Gastroesophageal sphincter (tissue), 3 donors: Measurements from ENCODE around the gene LRRC58.

Source experiments
- EP300 ChIP-seq: sonication (generic); formaldehyde crosslinking; IDR thresholded peaks from one replicate; pipeline ENCODE4 v1.6.1; 2017; ENCODE audit warnings: antibody characterized with exemption, mild to moderate bottlenecking
- POLR2A ChIP-seq, 2 donors: fragments of 450-650 bp; IDR thresholded peaks; one replicate each; pipeline ENCODE4 v1.6.1; 2017; ENCODE audit warnings: antibody characterized with exemption in 2 of 2, mild to moderate bottlenecking in 2 of 2, moderate library complexity in 1 of 2
- POLR2AphosphoS5 ChIP-seq: sonication (generic); formaldehyde crosslinking; IDR thresholded peaks from one replicate; pipeline ENCODE4 v1.6.1; 2017; ENCODE audit warnings: antibody characterized with exemption
- TF ChIP-seq, protein P1 (sequence below), 4 experiments: fragments of 200-600 bp in 2 of 4; fragments of 450-650 bp in 2 of 4; sonication (generic) in 1 of 4; IDR thresholded peaks; one replicate each; pipeline ENCODE4 v1.5.1; 2017 to 2019; ENCODE audit warnings: antibody characterized with exemption in 4 of 4, mild to moderate bottlenecking in 2 of 4, moderate library complexity in 2 of 4

DNA sequence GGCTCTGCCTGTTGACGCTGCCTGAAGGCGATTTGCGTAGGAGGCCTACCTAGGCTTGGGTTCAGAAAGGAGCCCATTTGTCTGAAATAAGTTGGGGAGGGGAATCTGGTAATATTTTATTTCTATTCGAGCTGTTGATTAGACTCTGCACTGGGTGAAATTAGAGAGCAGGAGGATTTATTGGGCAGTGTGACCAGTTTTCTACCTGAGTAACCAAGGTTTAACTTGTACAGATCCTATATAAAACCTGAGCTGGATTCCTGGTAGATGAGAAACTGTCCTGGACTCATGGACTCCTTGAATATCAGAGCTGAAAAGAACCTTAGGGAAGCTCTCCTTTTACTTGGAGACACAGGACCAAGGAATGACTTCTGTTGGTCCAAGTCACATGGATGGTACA, 44.5 kb downstream of the LRRC58 start:
- TF ChIP-seq, protein P1, sequence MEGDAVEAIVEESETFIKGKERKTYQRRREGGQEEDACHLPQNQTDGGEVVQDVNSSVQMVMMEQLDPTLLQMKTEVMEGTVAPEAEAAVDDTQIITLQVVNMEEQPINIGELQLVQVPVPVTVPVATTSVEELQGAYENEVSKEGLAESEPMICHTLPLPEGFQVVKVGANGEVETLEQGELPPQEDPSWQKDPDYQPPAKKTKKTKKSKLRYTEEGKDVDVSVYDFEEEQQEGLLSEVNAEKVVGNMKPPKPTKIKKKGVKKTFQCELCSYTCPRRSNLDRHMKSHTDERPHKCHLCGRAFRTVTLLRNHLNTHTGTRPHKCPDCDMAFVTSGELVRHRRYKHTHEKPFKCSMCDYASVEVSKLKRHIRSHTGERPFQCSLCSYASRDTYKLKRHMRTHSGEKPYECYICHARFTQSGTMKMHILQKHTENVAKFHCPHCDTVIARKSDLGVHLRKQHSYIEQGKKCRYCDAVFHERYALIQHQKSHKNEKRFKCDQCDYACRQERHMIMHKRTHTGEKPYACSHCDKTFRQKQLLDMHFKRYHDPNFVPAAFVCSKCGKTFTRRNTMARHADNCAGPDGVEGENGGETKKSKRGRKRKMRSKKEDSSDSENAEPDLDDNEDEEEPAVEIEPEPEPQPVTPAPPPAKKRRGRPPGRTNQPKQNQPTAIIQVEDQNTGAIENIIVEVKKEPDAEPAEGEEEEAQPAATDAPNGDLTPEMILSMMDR (IDR thresholded peaks at IDR 0.05): no peak
- TF ChIP-seq POLR2A (IDR thresholded peaks at IDR 0.05) (no peak), EP300 (no peak), POLR2AphosphoS5 (no peak)
